Measurements from ENCODE around the gene PTPRG.

Gene PTPRG

GRCh38 chr3:61580982-61581643, 19.7 kb downstream of the PTPRG start:
- H3K36me3 ChIP-seq (ENCODE audit: insufficient read depth): no peaks in the 10 kb centered on the region
- no peaks in the 10 kb centered on the region for H4K20me1 ChIP-seq (ENCODE audit: insufficient read depth)
- H3K9ac ChIP-seq: no peak overlapping the region
- peaks cover 4% of the 10 kb centered on the region; the same call in 1 of the 2 replicates for H3K79me2 ChIP-seq (ENCODE audit: insufficient read depth, low read depth)
- no peak for TF ChIP-seq CTCF (conservative IDR thresholded peaks at IDR 0.05; ENCODE audit: low read depth, low read length)
- peak overlapping the region; percentile 68; the same call in 1 of the 2 replicates for H3K4me2 ChIP-seq
- no peak overlapping the region for H2AFZ ChIP-seq (ENCODE audit: low read depth)
- H3K27ac ChIP-seq: peak overlapping the region; percentile 53; the same call in 1 of the 2 replicates
- peaks cover 48% of the 10 kb centered on the region for H3K4me1 ChIP-seq (ENCODE audit: low read depth, poor library complexity, severe bottlenecking)
- no peaks in the 10 kb centered on the region for H3K27me3 ChIP-seq (ENCODE audit: insufficient read depth, low read depth)
- no peak overlapping the region for H3K4me3 ChIP-seq (IDR thresholded peaks at IDR 0.05; ENCODE audit: insufficient read depth, low read depth, low read length)

GRCh38 chr3:61582287-61582686, 20.9 kb downstream of the PTPRG start:
- Histone ChIP-seq H3K4me3 (IDR thresholded peaks at IDR 0.05; ENCODE audit: insufficient read depth, low read depth, low read length) (no peak overlapping the region), H3K27ac (no peak overlapping the region), H3K79me2 (ENCODE audit: insufficient read depth, low read depth) (no peaks in the 10 kb centered on the region), H3K27me3 (ENCODE audit: insufficient read depth, low read depth) (no peaks in the 10 kb centered on the region), H4K20me1 (ENCODE audit: insufficient read depth) (no peaks in the 10 kb centered on the region), H3K4me1 (ENCODE audit: low read depth, poor library complexity, severe bottlenecking) (peaks cover 36% of the 10 kb centered on the region), H3K36me3 (ENCODE audit: insufficient read depth) (no peaks in the 10 kb centered on the region), H2AFZ (ENCODE audit: low read depth) (no peak overlapping the region), H3K4me2 (no peak overlapping the region), H3K9ac (no peak overlapping the region)
- TF ChIP-seq CTCF (conservative IDR thresholded peaks at IDR 0.05; ENCODE audit: low read depth, low read length): no peak

- H4K20me1 ChIP-seq (ENCODE audit: insufficient read depth): no peaks in the 10 kb centered on the region
- H3K79me2 ChIP-seq (ENCODE audit: insufficient read depth, low read depth): no peaks in the 10 kb centered on the region
- H2AFZ ChIP-seq (ENCODE audit: low read depth): no peak overlapping the region
- peaks cover 35% of the 10 kb centered on the region for H3K4me1 ChIP-seq (ENCODE audit: low read depth, poor library complexity, severe bottlenecking)
- H3K27me3 ChIP-seq (ENCODE audit: insufficient read depth, low read depth): no peaks in the 10 kb centered on the region
- H3K9ac ChIP-seq: no peak overlapping the region
- no peak overlapping the region for H3K27ac ChIP-seq
- no peak overlapping the region for H3K4me3 ChIP-seq (IDR thresholded peaks at IDR 0.05; ENCODE audit: insufficient read depth, low read depth, low read length)
- H3K36me3 ChIP-seq (ENCODE audit: insufficient read depth): no peaks in the 10 kb centered on the region
- no peak for TF ChIP-seq CTCF (conservative IDR thresholded peaks at IDR 0.05; ENCODE audit: low read depth, low read length)
- H3K4me2 ChIP-seq: no peak overlapping the region
Measured at GRCh38 chr3:61582846-61583245, 21.5 kb downstream of the PTPRG start.

- Histone ChIP-seq H2AFZ (ENCODE audit: low read depth) (no peak overlapping the region), H3K9ac (no peak overlapping the region), H3K4me2 (no peak overlapping the region), H3K27me3 (ENCODE audit: insufficient read depth, low read depth) (no peaks in the 10 kb centered on the region), H3K36me3 (ENCODE audit: insufficient read depth) (no peaks in the 10 kb centered on the region), H3K79me2 (ENCODE audit: insufficient read depth, low read depth) (no peaks in the 10 kb centered on the region), H4K20me1 (ENCODE audit: insufficient read depth) (no peaks in the 10 kb centered on the region), H3K27ac (no peak overlapping the region), H3K4me3 (IDR thresholded peaks at IDR 0.05; ENCODE audit: insufficient read depth, low read depth, low read length) (no peak overlapping the region), H3K4me1 (ENCODE audit: low read depth, poor library complexity, severe bottlenecking) (peaks cover 26% of the 10 kb centered on the region)
- no peak for TF ChIP-seq CTCF (conservative IDR thresholded peaks at IDR 0.05; ENCODE audit: low read depth, low read length)
Measured at GRCh38 chr3:61583890-61584875, 22.8 kb downstream of the PTPRG start.
